ENCODE measurements around the gene WRNIP1.

- no peak for TF ChIP-seq CTCF (IDR thresholded peaks at IDR 0.05)
- no peak for TF ChIP-seq POLR2A (IDR thresholded peaks at IDR 0.05)
- TF ChIP-seq EP300 (IDR thresholded peaks at IDR 0.05), result no peak
These were observed 10.8 kb upstream of the WRNIP1 start for GRCh38 chr6:2754393-2754792.
